ENCODE measurements around the gene ALG1L2. TPM values are rescaled to one million over a fixed set of nuclear protein-coding genes. Genes with fewer than 3 reads are reported as not detected.
"Not testable (repeated sequence)": the region's sequence is repeated elsewhere in the genome, so short reads cannot be mapped to it uniquely, and the experiment has no call there.

Gene ALG1L2
- total RNA-seq, 1 donor from 2014 or later = 1.6 TPM

DNA sequence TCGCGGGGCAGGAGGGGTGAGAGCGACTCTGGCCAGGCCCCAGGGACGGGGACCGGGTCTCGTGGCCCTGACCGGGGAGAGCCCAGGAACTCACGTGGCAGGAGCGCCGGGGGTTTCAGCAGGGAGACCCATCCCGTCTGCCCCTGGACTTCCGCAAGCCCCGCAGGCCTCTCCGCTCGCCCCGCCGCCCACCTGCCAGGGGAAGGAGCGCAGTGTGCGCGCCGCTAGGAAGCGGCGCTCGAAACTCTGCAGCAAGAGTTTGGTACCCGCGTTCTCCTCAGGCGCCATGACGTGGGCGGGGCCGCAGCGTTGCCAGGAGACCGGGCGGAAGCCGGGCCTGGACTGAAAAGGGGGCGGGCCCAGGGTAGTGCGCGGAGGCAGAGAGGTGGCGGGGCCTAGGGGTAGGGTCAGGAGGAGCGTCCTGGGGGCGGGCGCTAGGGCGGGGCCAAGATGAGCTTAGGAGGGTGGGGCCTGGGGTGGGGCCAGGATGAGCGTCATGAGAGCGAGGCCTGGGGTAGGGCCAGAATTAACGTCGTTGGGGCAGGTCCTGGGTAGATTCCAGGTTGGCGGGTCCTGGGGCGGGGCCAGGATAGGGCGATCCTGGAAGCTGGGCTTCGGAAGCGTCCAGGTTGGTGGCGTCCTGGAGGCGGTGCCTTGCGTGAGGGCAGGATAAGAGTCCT lies 29.7 kb downstream of the ALG1L2 start:
- Mint-ChIP-seq H3K27me3 (ENCODE audit: low read depth) (no peaks in the 10 kb centered on the region), H3K4me1 (peaks cover 28% of the 10 kb centered on the region), H3K4me3 (peak overlapping the region; percentile 100), H3K36me3 (ENCODE audit: low read depth) (peaks cover 2% of the 10 kb centered on the region), H3K9me3 (no peaks in the 10 kb centered on the region), H3K27ac (ENCODE audit: unreplicated experiment) (peak overlapping the region; percentile 99)
- peak; percentile 95 for DNase-seq (ENCODE audit: low read depth, low spot score)
- TF ChIP-seq, protein P1, sequence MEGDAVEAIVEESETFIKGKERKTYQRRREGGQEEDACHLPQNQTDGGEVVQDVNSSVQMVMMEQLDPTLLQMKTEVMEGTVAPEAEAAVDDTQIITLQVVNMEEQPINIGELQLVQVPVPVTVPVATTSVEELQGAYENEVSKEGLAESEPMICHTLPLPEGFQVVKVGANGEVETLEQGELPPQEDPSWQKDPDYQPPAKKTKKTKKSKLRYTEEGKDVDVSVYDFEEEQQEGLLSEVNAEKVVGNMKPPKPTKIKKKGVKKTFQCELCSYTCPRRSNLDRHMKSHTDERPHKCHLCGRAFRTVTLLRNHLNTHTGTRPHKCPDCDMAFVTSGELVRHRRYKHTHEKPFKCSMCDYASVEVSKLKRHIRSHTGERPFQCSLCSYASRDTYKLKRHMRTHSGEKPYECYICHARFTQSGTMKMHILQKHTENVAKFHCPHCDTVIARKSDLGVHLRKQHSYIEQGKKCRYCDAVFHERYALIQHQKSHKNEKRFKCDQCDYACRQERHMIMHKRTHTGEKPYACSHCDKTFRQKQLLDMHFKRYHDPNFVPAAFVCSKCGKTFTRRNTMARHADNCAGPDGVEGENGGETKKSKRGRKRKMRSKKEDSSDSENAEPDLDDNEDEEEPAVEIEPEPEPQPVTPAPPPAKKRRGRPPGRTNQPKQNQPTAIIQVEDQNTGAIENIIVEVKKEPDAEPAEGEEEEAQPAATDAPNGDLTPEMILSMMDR (conservative IDR thresholded peaks at IDR 0.05) = no peak

DNA sequence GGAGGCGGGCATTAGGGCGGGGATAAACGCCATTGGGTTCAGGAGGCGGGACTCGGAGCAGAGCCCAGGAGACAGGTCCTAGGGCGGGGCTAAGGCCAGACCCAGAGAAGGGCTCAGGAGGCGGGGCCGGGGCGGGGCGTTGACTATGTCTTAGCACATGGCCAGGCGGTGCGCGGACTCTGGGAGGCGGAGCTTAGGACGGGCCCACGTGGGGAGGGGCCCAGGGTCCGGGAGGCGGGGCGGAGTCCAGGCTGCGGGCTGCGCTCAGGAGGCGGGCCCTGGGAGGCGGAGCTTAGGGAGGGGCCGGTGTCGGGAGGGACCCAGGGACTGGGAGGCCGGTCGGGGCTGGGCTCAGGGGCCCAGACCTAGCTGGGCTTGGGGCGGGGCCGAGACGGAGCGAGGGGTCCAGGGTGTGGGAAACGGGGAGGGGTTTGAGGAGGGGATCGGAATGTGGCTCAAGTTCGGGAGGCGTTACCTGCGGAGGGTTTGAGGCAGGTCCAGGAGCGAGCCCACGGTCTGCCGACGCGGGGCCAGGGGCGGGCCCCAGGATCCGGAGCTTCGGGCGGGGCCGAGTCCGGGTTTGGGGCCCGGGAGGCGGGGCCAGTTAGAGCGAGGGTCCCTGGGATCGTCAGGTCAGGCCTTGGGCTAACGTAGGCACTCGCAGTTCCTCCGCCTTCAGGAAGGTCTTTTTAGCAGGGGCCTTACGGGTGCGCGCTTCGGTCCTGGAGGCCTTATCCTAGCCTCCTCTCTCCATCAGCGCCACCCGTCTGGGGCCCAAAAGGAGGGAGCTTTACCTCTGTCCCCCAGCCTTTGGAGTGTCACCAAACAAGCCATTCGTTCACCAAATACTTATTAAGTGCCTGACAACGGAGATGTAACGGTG lies 30.5 kb downstream of the ALG1L2 start:
- peaks cover 28% of the 10 kb centered on the region for H3K4me1 Mint-ChIP-seq
- H3K36me3 Mint-ChIP-seq (ENCODE audit: low read depth); H3K9me3 Mint-ChIP-seq; H3K27me3 Mint-ChIP-seq (ENCODE audit: low read depth): not testable (repeated sequence)
- peak; percentile 95 for DNase-seq (ENCODE audit: low read depth, low spot score)
- H3K4me3 Mint-ChIP-seq = peak overlapping the region; percentile 100
- peak overlapping the region; percentile 99 for H3K27ac Mint-ChIP-seq (ENCODE audit: unreplicated experiment)

GRCh38 chr3:130112748-130113073 lies 31.1 kb downstream of the ALG1L2 start:
- peaks cover 28% of the 10 kb centered on the region for H3K4me1 Mint-ChIP-seq
- peak overlapping the region; percentile 100 for H3K4me3 Mint-ChIP-seq
- H3K36me3 Mint-ChIP-seq (ENCODE audit: low read depth) = not testable (repeated sequence)

DNA sequence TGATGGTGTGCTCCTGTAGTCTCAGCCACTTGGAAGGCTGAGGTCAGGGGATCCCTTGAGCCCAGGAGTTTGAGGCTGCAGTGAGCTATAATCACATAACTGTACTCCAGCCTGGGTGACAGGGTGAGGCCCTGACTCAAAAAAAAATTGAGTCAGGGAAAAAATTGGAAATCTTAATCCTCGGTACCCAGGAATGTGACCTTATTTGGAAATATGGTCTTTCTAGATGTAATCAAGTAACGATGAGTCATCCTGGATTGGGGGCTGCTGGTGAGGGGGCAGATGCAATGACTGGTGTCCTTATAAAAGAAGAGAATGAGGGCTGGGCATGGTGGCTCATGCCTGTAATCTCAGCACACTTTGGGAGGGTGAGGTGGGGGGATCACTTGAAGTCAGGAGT lies 33.8 kb downstream of the ALG1L2 start:
- DNase-seq (ENCODE audit: low read depth, low spot score); H3K27me3 Mint-ChIP-seq (ENCODE audit: low read depth); H3K9me3 Mint-ChIP-seq; H3K36me3 Mint-ChIP-seq (ENCODE audit: low read depth); H3K4me3 Mint-ChIP-seq; H3K27ac Mint-ChIP-seq (ENCODE audit: unreplicated experiment): not testable (repeated sequence)
- H3K4me1 Mint-ChIP-seq = peaks cover 21% of the 10 kb centered on the region

More at GRCh38 chr3:130112748-130113073, 31.1 kb downstream of the ALG1L2 start:
- not testable (repeated sequence) for H3K27me3 Mint-ChIP-seq (ENCODE audit: low read depth); DNase-seq (ENCODE audit: low read depth, low spot score); H3K9me3 Mint-ChIP-seq
- peak overlapping the region; percentile 95 for H3K27ac Mint-ChIP-seq (ENCODE audit: unreplicated experiment)

GRCh38 chr3:130117933-130118332 lies 36.3 kb downstream of the ALG1L2 start:
- Mint-ChIP-seq H3K4me3 (no peak overlapping the region), H3K27ac (ENCODE audit: unreplicated experiment) (no peak overlapping the region), H3K4me1 (peaks cover 11% of the 10 kb centered on the region), H3K36me3 (ENCODE audit: low read depth) (no peaks in the 10 kb centered on the region), H3K9me3 (no peaks in the 10 kb centered on the region), H3K27me3 (ENCODE audit: low read depth) (no peaks in the 10 kb centered on the region)
- TF ChIP-seq, protein P1 (conservative IDR thresholded peaks at IDR 0.05) = no peak
- DNase-seq (ENCODE audit: low read depth, low spot score) = no peak

DNA sequence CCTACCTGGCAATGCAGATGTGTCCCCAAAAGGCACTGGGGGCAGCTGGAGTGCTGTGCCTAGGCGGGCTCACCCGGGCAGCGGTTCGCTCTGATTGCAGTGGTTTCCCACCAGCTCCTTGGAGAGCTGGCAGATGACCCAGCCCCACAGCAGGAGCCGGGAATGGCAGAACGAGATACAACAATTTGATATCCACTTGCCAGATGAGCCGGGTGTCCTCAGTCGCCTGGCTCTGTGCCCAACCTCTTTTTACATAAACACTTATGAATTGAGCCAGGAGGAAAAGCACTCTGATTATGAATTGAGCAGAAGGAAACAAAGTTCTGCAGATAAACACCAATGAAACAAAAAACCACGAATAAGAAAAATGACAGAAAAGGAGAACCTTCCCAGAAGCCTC lies 38.2 kb downstream of the ALG1L2 start:
- not testable (repeated sequence) for H3K27ac Mint-ChIP-seq (ENCODE audit: unreplicated experiment); H3K4me3 Mint-ChIP-seq; DNase-seq (ENCODE audit: low read depth, low spot score); H3K36me3 Mint-ChIP-seq (ENCODE audit: low read depth); H3K27me3 Mint-ChIP-seq (ENCODE audit: low read depth); H3K9me3 Mint-ChIP-seq
- peaks cover 15% of the 10 kb centered on the region for H3K4me1 Mint-ChIP-seq

DNA sequence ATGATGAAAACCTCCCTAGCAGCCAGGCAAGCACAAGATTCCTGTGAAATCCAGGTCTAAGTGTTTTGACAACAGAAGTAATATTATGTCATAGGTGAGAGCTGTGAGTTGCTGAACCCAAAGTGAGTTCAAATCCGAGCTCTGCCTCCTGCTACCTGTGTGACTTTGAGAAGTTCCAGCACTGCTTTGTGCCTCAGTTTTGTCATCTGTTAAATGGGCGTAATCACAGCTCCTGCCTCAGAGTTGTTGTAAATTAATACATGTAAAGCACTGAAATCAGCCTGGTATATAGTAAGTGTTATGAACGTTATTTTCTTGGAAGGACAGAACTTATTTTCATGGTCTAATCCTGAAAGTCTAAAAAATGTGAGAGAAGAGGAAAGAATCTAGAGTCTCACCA lies 38.7 kb downstream of the ALG1L2 start:
- not testable (repeated sequence) for H3K27me3 Mint-ChIP-seq (ENCODE audit: low read depth); H3K36me3 Mint-ChIP-seq (ENCODE audit: low read depth); H3K27ac Mint-ChIP-seq (ENCODE audit: unreplicated experiment); DNase-seq (ENCODE audit: low read depth, low spot score); H3K4me3 Mint-ChIP-seq; H3K9me3 Mint-ChIP-seq
- peaks cover 15% of the 10 kb centered on the region for H3K4me1 Mint-ChIP-seq

- DNase-seq (ENCODE audit: low read depth, low spot score); H3K36me3 Mint-ChIP-seq (ENCODE audit: low read depth); H3K27me3 Mint-ChIP-seq (ENCODE audit: low read depth); H3K4me3 Mint-ChIP-seq; H3K9me3 Mint-ChIP-seq: not testable (repeated sequence)
- Mint-ChIP-seq H3K27ac (ENCODE audit: unreplicated experiment) (peak overlapping the region; percentile 29), H3K4me1 (peaks cover 15% of the 10 kb centered on the region)
These were observed 41.5 kb downstream of the ALG1L2 start for GRCh38 chr3:130122891-130123775.

- H3K4me1 Mint-ChIP-seq = peaks cover 15% of the 10 kb centered on the region
- not testable (repeated sequence) for H3K9me3 Mint-ChIP-seq; H3K36me3 Mint-ChIP-seq (ENCODE audit: low read depth); H3K4me3 Mint-ChIP-seq; H3K27ac Mint-ChIP-seq (ENCODE audit: unreplicated experiment); DNase-seq (ENCODE audit: low read depth, low spot score); H3K27me3 Mint-ChIP-seq (ENCODE audit: low read depth)
These were observed 43.8 kb downstream of the ALG1L2 start for GRCh38 chr3:130125406-130125805.

GRCh38 chr3:130136337-130136736 lies 54.7 kb downstream of the ALG1L2 start:
- not testable (repeated sequence) for H3K4me3 Mint-ChIP-seq

GRCh38 chr3:130137685-130138084 lies 56.1 kb downstream of the ALG1L2 start:
- H3K4me3 Mint-ChIP-seq; H3K36me3 Mint-ChIP-seq (ENCODE audit: low read depth); DNase-seq (ENCODE audit: low read depth, low spot score); H3K27ac Mint-ChIP-seq (ENCODE audit: unreplicated experiment); H3K9me3 Mint-ChIP-seq; H3K27me3 Mint-ChIP-seq (ENCODE audit: low read depth): not testable (repeated sequence)
- peaks cover 13% of the 10 kb centered on the region for H3K4me1 Mint-ChIP-seq

More at GRCh38 chr3:130136337-130136736, 54.7 kb downstream of the ALG1L2 start:
- H3K27ac Mint-ChIP-seq (ENCODE audit: unreplicated experiment); H3K9me3 Mint-ChIP-seq; H3K36me3 Mint-ChIP-seq (ENCODE audit: low read depth); DNase-seq (ENCODE audit: low read depth, low spot score); H3K27me3 Mint-ChIP-seq (ENCODE audit: low read depth): not testable (repeated sequence)
- H3K4me1 Mint-ChIP-seq = peaks cover 13% of the 10 kb centered on the region

All from neural crest cell (in vitro differentiated cells).